ENCODE results near the gene PICK1.
"Not testable (repeated sequence)": the region's sequence is repeated elsewhere in the genome, so short reads cannot be mapped to it uniquely, and the experiment has no call there.

The PICK1 gene

GRCh38 chr22:38097557-38098409 is 40.6 kb downstream of the PICK1 start:
- no peak for DNase-seq

- no peak for DNase-seq
Observed at GRCh38 chr22:38098410-38099249, 41.4 kb downstream of the PICK1 start.

GRCh38 chr22:38103641-38104040 is 46.4 kb downstream of the PICK1 start:
- DNase-seq: no peak

- DNase-seq: no peak
Observed at GRCh38 chr22:38104084-38104483, 46.9 kb downstream of the PICK1 start.

GRCh38 chr22:38106814-38107578 is 49.8 kb downstream of the PICK1 start:
- DNase-seq: no peak

- DNase-seq: no peak
Observed at GRCh38 chr22:38107692-38108515, 50.7 kb downstream of the PICK1 start.

GRCh38 chr22:38108561-38109319 is 51.5 kb downstream of the PICK1 start:
- no peak for DNase-seq

GRCh38 chr22:38109371-38110001 is 52.3 kb downstream of the PICK1 start:
- DNase-seq: no peak

- DNase-seq: no peak
Observed at GRCh38 chr22:38110008-38110862, 53.0 kb downstream of the PICK1 start, which contains the start of gene BAIAP2L2. Gene BAIAP2L2 (minus strand): TSS chr22:38110684. CDS start chr22:38110525, 159 bp downstream.

GRCh38 chr22:38110863-38111852 is 54.0 kb downstream of the PICK1 start:
- no peak for DNase-seq

GRCh38 chr22:38111925-38112355 is 54.7 kb downstream of the PICK1 start:
- no peak for DNase-seq

- DNase-seq: no peak
Observed at GRCh38 chr22:38112381-38112780, 55.2 kb downstream of the PICK1 start.

- peak; percentile 87 for DNase-seq
Observed at GRCh38 chr22:38114484-38115398, 57.5 kb downstream of the PICK1 start.

- DNase-seq: no peak
Observed at GRCh38 chr22:38115423-38116205, 58.4 kb downstream of the PICK1 start.

GRCh38 chr22:38117556-38117955 is 60.4 kb downstream of the PICK1 start:
- DNase-seq: not testable (repeated sequence)

- DNase-seq: no peak
Observed at GRCh38 chr22:38118182-38118581, 61.0 kb downstream of the PICK1 start.
